Mucosa of stomach (tissue), 1 donor: ENCODE data around the gene IDH3A.

Experiments used
- H3K27me3 ChIP-seq: one replicate; pipeline ENCODE4 v1.7.0; 2013; ENCODE audit warnings: mild to moderate bottlenecking, low read length; ENCODE audit not compliant: control insufficient read depth, insufficient read depth
- H3K36me3 ChIP-seq: one replicate; pipeline ENCODE4 v1.7.0; 2013; ENCODE audit warnings: low read length; ENCODE audit not compliant: control insufficient read depth, insufficient read depth
- H3K4me1 ChIP-seq: one replicate; pipeline ENCODE4 v1.7.0; 2013; ENCODE audit warnings: mild to moderate bottlenecking, low read length; ENCODE audit not compliant: control insufficient read depth, insufficient read depth
- H3K4me3 ChIP-seq: one replicate; pipeline ENCODE4 v1.7.0; 2013; ENCODE audit warnings: low read length
- H3K9ac ChIP-seq: one replicate; pipeline ENCODE4 v1.7.0; 2013; ENCODE audit warnings: mild to moderate bottlenecking, low read length, moderate library complexity
- H3K9me3 ChIP-seq: one replicate; pipeline ENCODE4 v1.7.0; 2013; ENCODE audit warnings: mild to moderate bottlenecking, low read length, moderate library complexity; ENCODE audit not compliant: control insufficient read depth
- donor health status: Pancreatic carcinoma.

Gene IDH3A

DNA sequence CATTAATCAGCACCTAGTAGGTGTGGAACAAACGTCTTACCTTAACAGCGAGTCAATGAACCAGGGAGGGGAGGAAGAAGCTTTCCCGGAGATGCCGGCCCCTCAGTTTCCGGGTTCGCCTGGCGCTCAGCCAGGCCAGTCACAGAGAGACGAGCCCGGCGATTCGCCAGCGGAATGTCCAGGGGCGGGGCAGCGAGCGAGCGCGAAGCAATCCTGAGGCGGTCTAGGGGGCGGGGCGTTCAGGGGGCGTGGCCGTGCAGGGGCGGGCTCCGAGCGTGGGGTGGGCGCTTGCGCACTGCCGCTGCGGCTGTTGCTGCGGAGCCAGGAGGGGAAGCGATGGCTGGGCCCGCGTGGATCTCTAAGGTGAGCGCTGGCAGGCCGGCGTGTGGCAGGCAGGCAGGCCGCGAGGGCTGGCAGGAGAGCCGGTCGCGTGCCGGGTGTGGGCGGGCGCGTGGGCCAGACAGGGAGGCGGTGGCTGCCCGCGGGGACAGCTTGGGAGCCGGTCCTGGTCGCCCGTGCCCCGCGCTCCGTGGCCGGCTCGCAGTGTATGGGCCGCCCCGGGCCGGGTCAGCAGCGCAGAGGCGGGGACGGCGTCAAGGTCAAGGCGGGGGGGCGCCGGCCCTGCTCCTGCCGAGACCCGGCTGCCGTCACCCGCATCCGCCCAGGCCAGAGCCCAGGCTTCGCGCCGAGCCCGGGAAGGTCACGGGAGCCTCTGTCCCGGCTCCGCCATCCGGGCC is at the start of gene IDH3A:
Gene IDH3A (plus strand): TSS at position 295 of the 737 bp plus-strand sequence. CDS start 42 bp downstream, at position 337.
- Histone ChIP-seq H3K4me1 (peaks cover 24% of the 10 kb centered on the region), H3K9ac (peak within 1 kb of the TSS; percentile 72), H3K9me3 (no peaks in the 10 kb centered on the region), H3K4me3 (peak within 1 kb of the TSS; percentile 67), H3K27me3 (no peaks in the 10 kb centered on the region), H3K36me3 (no peaks in the 10 kb centered on the region)

DNA sequence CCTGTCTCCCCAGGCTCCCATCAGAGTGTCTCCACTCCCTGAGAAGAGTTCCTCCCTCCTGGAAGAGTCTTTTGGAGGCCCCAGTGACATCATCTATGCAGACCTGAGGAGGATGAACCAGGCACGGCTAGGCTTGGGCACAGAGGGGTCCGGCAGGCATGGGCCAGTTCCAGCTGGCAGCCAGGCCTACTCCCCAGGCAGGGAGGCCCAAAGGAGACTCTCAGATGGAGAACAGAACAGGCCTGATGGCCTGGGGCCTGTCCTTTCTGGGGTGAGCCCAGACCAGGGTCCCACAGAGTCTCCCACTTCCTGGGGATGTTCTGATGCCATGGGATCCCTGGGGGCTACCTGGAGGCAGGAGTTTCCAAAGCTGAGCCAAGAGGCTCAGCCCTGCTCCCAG is 48.3 kb upstream of the IDH3A start:
- Histone ChIP-seq H3K27me3 (no peaks in the 10 kb centered on the region), H3K4me3 (no peak overlapping the region), H3K9me3 (no peaks in the 10 kb centered on the region), H3K9ac (no peak overlapping the region), H3K4me1 (peaks cover 6% of the 10 kb centered on the region), H3K36me3 (no peaks in the 10 kb centered on the region)

- Histone ChIP-seq H3K9ac (no peak overlapping the region), H3K36me3 (no peaks in the 10 kb centered on the region)
Observed at GRCh38 chr15:78101423-78102105, 47.6 kb upstream of the IDH3A start.

GRCh38 chr15:78102211-78102610 is 47.0 kb upstream of the IDH3A start:
- peaks cover 12% of the 10 kb centered on the region for H3K4me1 ChIP-seq
- no peak overlapping the region for H3K4me3 ChIP-seq
- H3K9me3 ChIP-seq = no peaks in the 10 kb centered on the region
- no peaks in the 10 kb centered on the region for H3K27me3 ChIP-seq
- H3K9ac ChIP-seq = no peak overlapping the region
- H3K36me3 ChIP-seq = no peaks in the 10 kb centered on the region

More at GRCh38 chr15:78101423-78102105, 47.6 kb upstream of the IDH3A start:
- H3K4me3 ChIP-seq = no peak overlapping the region
- peaks cover 12% of the 10 kb centered on the region for H3K4me1 ChIP-seq
- no peaks in the 10 kb centered on the region for H3K9me3 ChIP-seq
- no peaks in the 10 kb centered on the region for H3K27me3 ChIP-seq

DNA sequence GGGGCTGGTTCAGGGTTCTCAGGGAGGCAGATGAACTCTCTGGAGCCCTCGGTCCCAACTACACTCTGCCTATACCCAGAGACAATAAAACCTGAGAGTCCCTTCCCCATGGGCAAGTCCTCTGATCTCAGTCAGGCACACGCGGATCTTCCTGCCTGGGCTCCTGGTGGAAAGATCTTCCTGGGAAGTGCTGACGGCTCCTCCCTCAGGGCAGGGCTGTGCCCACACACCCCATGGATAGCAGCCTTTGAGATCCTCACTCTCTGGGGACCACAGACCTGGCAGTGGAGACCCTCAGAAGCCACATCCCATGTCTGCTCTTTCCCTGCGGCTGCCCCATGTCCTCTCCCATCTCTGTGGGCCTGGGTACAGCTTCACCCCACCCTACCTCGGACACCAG is 46.4 kb upstream of the IDH3A start:
- Histone ChIP-seq H3K4me1 (peaks cover 13% of the 10 kb centered on the region), H3K36me3 (no peaks in the 10 kb centered on the region), H3K9me3 (no peaks in the 10 kb centered on the region), H3K4me3 (no peak overlapping the region), H3K9ac (peak overlapping the region; percentile 4), H3K27me3 (no peaks in the 10 kb centered on the region)

DNA sequence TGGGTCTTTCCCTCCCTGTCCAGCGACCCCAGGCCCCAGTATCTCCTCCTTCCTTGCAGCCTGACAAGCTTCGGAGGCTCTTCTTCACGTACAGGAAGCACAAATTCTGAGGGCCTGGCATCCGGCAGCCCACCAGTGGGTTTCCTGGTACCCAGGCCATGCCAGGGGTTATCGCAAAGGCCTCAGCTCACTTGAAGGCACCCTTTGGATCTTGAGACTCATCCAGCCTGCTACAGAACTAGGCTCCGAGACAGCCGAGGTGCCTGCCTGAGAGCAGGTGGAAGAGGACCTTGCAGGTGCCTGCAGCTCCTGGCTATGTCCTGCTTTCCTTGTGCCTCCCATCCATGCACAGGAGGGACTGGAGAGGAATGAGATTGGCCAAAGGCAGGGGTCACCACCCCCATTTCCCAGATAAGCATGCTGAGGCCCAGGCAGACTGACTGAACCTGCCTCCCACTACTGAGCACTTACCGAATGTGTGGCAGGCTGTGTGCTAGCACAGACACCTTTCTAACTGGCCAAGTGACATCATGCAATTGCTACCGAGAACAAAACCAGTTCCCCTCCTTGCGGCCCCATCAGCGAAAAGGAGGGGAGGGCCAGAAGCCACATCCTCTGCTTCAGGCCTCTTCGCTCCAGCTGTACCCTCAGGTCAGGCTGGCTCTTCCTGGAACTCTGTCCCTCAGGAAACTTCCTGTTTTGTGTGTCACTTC is 45.6 kb upstream of the IDH3A start:
- no peaks in the 10 kb centered on the region for H3K27me3 ChIP-seq
- H3K36me3 ChIP-seq = no peaks in the 10 kb centered on the region
- H3K9me3 ChIP-seq = no peaks in the 10 kb centered on the region
- H3K9ac ChIP-seq = peak overlapping the region; percentile 4
- H3K4me1 ChIP-seq = peaks cover 21% of the 10 kb centered on the region
- H3K4me3 ChIP-seq = no peak overlapping the region

DNA sequence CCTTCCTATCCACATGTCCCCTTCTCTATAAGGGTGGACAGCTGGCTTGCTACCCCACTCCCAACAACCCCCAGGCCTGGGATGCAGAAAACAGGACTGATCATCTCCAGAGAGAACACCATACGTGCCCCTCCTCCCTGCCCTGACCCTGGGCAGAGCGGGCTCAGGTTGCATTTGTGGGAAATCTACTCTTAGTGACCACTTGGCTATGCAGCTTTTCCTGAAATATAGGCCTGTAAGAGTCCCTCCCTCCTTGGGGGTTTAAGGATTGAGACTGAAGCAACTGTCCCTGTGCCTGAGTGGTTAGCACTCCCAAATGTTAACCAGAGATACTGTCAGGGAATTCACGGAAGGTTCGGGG is 45.1 kb upstream of the IDH3A start:
- Histone ChIP-seq H3K4me1 (peaks cover 22% of the 10 kb centered on the region), H3K27me3 (no peaks in the 10 kb centered on the region), H3K4me3 (no peak overlapping the region), H3K9ac (no peak overlapping the region), H3K9me3 (no peaks in the 10 kb centered on the region), H3K36me3 (no peaks in the 10 kb centered on the region)

DNA sequence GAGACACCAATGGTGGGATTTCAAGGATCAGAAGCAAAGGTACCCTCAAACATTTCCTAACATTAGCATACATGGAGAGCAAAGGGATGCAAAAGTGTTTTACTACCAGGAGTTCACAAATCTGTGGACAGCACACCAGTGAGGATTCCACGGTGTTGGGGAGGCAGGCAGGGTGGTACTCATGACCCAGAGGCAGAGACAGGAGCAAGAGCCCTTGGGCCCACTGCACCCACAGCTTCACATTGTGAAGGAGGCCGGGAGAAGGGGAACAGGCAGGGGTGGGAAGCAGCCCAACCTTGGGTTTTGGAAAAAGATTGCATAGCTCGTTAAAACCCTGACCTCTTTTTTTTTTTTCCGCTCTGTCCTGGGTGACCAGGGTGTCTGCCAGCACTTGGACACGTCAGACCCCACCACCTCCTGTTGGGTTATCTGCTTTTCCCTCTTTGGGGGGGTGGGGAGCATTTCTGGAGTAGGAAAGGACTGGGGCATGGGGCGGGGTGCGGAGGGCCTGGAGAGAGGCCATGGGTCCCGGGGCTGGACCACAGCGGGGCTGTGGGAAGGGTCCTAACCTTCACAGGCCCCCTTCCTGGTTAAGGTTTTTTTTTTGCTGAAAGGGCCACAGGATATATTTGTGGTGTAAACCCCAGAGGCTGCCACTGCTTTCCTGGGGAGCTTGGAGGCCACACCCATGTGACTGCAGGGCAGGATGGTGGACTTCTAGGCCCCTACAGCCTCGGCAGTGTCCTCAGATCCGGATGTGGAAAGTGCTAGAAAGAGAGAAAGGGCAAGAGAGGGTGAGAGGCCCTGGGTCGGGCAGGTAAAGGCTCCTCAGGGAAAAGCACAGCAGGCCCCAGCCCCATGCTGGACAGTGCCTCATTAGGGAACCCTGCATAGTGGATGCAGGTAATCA is 44.3 kb upstream of the IDH3A start:
- Histone ChIP-seq H3K9ac (no peak overlapping the region), H3K27me3 (no peaks in the 10 kb centered on the region), H3K4me3 (no peak overlapping the region), H3K36me3 (no peaks in the 10 kb centered on the region), H3K4me1 (peaks cover 22% of the 10 kb centered on the region), H3K9me3 (no peaks in the 10 kb centered on the region)

DNA sequence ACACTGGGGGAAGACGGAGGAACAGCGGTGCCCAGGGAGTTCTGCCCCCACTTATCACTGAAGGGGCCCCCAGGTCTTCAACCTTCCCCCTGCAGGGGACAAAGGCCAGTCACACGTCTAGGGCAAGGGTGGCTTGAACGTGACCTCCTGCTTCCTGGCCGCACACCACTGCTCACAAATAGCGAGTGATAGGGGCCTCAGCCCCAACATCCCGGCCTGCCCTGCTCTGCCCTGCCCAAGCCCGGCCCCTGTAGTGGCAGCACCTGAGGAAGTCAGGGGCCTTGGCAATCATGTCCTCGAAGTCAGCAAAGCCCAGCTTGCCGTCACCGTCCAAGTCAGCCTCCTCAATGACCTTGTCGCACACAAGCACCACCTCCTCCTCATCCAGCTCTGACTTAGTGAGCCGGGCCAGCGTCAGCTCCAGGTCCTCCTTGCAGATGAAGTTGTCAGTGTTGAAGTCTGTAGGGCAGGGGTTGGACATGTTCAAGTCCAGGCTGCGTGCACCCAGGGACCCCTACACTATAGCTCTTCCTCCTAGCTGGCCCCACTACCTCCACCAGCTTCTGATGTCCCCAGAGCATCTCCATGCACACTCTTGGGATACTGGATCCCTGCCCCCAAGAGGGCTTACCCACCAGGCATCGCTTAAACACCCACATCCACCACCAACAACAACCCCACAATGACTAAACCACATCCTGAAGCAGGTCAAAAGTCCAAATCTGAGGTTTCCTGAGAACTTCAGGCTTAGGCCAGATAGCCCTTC is 43.5 kb upstream of the IDH3A start:
- no peak overlapping the region for H3K9ac ChIP-seq
- H3K9me3 ChIP-seq = no peaks in the 10 kb centered on the region
- no peaks in the 10 kb centered on the region for H3K27me3 ChIP-seq
- peaks cover 22% of the 10 kb centered on the region for H3K4me1 ChIP-seq
- no peak overlapping the region for H3K4me3 ChIP-seq
- H3K36me3 ChIP-seq = no peaks in the 10 kb centered on the region

- Histone ChIP-seq H3K36me3 (no peaks in the 10 kb centered on the region), H3K9ac (no peak overlapping the region), H3K27me3 (no peaks in the 10 kb centered on the region), H3K9me3 (no peaks in the 10 kb centered on the region), H3K4me1 (peaks cover 22% of the 10 kb centered on the region), H3K4me3 (no peak overlapping the region)
Observed at GRCh38 chr15:78107471-78107870, 41.7 kb upstream of the IDH3A start.
